Duodenal mucosa (tissue), 2 donors: ENCODE data around the gene WNT7A.

Experiments
- H3K27ac ChIP-seq: one replicate; pipeline ENCODE4 v1.7.0; 2013; ENCODE audit warnings: low read depth, low read length
- H3K27me3 ChIP-seq, 2 donors: one replicate each; pipeline ENCODE4 v1.7.0; 2013; ENCODE audit warnings: low read length in 2 of 2, control low read depth in 1 of 2; ENCODE audit not compliant: insufficient read depth in 2 of 2, control insufficient read depth in 1 of 2
- H3K36me3 ChIP-seq, 2 donors: one replicate each; pipeline ENCODE4 v1.7.0; 2013; ENCODE audit warnings: low read length in 2 of 2, control low read depth in 1 of 2; ENCODE audit not compliant: insufficient read depth in 2 of 2, control insufficient read depth in 1 of 2
- H3K4me1 ChIP-seq, 2 donors: one replicate each; pipeline ENCODE4 v1.7.0; 2013; ENCODE audit warnings: low read length in 2 of 2, control low read depth in 1 of 2; ENCODE audit not compliant: insufficient read depth in 2 of 2, control insufficient read depth in 1 of 2
- H3K4me3 ChIP-seq, 2 donors: one replicate each; pipeline ENCODE4 v1.7.0; 2013; ENCODE audit warnings: low read length in 2 of 2, low read depth in 1 of 2
- H3K9ac ChIP-seq, 2 donors: one replicate each; pipeline ENCODE4 v1.7.0; 2013; ENCODE audit warnings: low read length in 2 of 2, low read depth in 1 of 2
- H3K9me3 ChIP-seq, 2 donors: one replicate each; pipeline ENCODE4 v1.7.0; 2013; ENCODE audit warnings: low read length in 2 of 2, control low read depth in 1 of 2; ENCODE audit not compliant: control insufficient read depth in 1 of 2

Gene WNT7A

DNA sequence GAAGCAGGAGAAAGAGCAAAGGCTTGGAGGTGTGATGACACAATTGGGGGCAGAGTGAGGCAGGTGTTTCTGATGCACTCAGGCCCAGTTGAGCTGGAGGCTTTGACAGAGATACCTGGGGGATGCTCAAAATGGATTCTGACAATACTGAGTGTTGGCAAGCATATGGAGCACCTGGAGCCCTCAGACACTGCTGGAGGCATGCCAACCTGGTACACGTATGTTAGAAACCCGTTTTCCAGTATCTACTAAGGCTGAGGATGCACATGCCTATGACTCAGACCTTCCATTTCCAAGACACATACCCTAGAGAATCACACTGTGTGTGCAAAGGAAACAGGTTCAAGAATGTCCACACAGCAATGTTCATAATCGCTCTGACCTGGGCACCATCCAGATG, 58.7 kb downstream of the WNT7A start:
- H3K9me3 ChIP-seq, result peaks cover 4 to 7% of the 10 kb centered on the region in 2 donors
- H3K27me3 ChIP-seq, result no peaks in the 10 kb centered on the region
- no peak overlapping the region for H3K4me3 ChIP-seq
- H3K27ac ChIP-seq, result no peak overlapping the region
- no peaks in the 10 kb centered on the region for H3K36me3 ChIP-seq
- H3K4me1 ChIP-seq, result no peaks in the 10 kb centered on the region
- H3K9ac ChIP-seq, result no peak overlapping the region

DNA sequence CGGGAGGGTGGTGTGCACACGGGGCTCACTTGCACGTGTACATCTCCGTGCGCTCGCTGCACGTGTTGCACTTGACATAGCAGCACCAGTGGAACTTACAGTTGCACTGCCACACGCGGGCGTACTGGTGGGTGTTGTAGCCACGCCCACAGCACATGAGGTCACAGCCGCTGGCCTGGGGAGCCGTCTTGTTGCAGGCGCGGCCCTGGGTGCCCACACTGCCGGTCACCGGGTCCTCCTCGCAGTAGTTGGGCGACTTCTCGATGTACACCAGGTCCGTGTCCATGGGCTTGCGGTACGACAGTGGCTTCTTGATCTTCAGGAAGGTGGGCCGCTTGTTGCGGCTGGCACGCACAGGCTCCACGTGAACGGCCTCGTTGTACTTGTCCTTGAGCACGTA, 61.0 kb downstream of the WNT7A start:
- Histone ChIP-seq H3K4me3 (no peak overlapping the region), H3K9me3 (peaks cover 25 to 28% of the 10 kb centered on the region in 2 donors), H3K27me3 (no peaks in the 10 kb centered on the region), H3K27ac (no peak overlapping the region), H3K36me3 (no peaks in the 10 kb centered on the region), H3K9ac (no peak overlapping the region), H3K4me1 (no peaks in the 10 kb centered on the region)

DNA sequence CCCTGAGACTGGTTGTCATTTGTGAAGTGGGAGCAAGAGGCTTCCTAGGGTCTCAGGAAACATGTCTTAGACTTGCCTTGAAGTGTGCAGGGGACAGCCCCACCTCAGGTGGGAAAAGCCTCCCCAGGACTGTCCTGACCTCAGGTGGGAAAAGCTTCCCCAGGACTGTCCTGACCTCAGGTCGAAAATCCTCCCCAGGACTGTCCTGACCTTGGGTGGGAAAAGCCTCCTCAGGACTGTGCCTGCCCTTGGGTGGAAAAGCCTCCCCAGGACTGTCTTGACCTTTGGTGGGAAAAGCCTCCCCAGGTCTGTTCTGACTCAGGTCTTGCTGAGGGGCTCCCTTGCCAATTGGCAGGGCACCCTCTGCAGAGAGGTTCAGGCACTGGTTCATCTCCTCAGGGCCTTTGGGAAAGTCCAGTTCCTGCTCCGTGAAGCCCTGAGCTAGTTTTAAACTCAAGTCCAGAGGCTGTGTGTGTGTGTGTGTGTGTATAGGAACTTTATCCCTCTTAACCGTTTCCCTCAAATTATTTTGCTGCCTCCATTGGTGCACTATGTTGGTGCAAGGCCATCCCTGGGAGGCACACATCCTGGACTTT, 64.7 kb downstream of the WNT7A start:
- Histone ChIP-seq H3K9ac (no peak overlapping the region), H3K4me1 (no peaks in the 10 kb centered on the region), H3K27ac (no peak overlapping the region), H3K36me3 (no peaks in the 10 kb centered on the region), H3K27me3 (no peaks in the 10 kb centered on the region), H3K4me3 (peak overlapping the region; percentile 1 to 36), H3K9me3 (peaks cover 36 to 41% of the 10 kb centered on the region in 2 donors)

DNA sequence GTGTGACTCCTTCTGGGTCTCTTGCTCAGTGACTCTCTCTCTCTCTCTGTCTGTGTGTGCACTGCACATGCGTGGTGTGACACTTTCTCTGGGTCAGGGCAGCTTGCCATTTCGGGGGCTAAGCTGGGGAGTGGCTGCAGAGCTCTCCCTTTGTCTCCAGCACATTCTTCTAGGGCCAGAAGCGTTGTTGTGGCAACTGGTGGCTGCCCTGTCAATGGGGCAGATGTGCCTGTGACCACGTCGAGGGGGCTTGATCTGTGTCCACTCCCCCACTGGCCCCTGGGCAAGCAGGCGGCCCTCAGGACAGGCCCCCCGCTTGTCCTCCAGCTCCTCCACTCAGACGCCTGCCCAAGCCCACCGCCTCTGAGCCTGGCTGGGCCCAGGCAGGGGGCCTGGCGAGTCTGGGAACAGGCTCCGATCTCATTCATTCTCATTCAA, 67.8 kb downstream of the WNT7A start:
- no peaks in the 10 kb centered on the region for H3K4me1 ChIP-seq
- H3K27ac ChIP-seq, result no peak overlapping the region
- no peak overlapping the region for H3K9ac ChIP-seq
- H3K9me3 ChIP-seq, result peaks cover 36 to 41% of the 10 kb centered on the region in 2 donors
- no peaks in the 10 kb centered on the region for H3K27me3 ChIP-seq
- H3K4me3 ChIP-seq, result no peak overlapping the region
- H3K36me3 ChIP-seq, result no peaks in the 10 kb centered on the region

DNA sequence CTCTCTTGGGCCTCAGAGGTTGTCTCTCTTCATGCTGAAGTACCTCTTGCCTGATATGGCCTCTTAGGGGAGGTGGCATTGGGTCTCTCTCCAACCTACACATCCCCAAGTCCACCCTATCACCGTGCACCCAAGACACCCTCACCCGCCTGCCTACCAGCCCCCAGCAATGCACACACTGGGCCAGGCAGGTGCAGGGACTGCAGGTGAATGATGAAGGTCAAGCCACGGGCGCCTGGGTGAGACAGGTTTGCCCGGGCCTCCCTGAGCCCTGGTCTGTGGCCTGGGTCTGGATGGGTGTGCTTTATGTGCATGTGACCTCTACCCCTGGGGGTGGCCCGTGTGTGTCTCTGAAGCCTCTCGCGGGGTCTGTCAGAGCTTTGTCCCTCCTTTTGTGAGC, 68.3 kb downstream of the WNT7A start:
- no peak overlapping the region for H3K27ac ChIP-seq
- peaks cover 36 to 38% of the 10 kb centered on the region in 2 donors for H3K9me3 ChIP-seq
- H3K4me1 ChIP-seq, result no peaks in the 10 kb centered on the region
- no peaks in the 10 kb centered on the region for H3K27me3 ChIP-seq
- no peak overlapping the region for H3K4me3 ChIP-seq
- no peak overlapping the region for H3K9ac ChIP-seq
- no peaks in the 10 kb centered on the region for H3K36me3 ChIP-seq

DNA sequence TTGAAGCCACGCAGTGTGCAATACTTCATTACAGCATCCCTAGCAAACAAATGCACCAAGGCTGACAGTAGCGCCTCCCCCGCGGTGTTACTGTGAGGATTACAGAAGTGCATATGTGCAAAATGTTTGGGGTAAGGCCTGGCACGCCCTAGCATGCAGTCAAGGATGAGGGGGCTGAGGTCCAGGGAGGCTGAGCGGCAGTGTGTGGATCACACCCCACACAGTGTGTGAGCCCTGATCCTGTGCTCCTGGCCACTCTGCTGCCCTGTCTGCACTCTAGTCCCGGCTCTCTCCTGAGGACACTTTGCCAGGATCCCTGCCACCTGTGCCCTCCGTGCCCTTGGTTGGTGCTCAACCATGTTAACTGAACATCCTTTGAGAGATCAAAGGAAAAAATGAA, 71.3 kb downstream of the WNT7A start:
- peaks cover 8 to 9% of the 10 kb centered on the region in 2 donors for H3K9me3 ChIP-seq
- H3K27ac ChIP-seq, result no peak overlapping the region
- no peaks in the 10 kb centered on the region for H3K36me3 ChIP-seq
- H3K4me3 ChIP-seq, result no peak overlapping the region
- no peaks in the 10 kb centered on the region for H3K27me3 ChIP-seq
- H3K4me1 ChIP-seq, result no peaks in the 10 kb centered on the region
- H3K9ac ChIP-seq, result no peak overlapping the region

DNA sequence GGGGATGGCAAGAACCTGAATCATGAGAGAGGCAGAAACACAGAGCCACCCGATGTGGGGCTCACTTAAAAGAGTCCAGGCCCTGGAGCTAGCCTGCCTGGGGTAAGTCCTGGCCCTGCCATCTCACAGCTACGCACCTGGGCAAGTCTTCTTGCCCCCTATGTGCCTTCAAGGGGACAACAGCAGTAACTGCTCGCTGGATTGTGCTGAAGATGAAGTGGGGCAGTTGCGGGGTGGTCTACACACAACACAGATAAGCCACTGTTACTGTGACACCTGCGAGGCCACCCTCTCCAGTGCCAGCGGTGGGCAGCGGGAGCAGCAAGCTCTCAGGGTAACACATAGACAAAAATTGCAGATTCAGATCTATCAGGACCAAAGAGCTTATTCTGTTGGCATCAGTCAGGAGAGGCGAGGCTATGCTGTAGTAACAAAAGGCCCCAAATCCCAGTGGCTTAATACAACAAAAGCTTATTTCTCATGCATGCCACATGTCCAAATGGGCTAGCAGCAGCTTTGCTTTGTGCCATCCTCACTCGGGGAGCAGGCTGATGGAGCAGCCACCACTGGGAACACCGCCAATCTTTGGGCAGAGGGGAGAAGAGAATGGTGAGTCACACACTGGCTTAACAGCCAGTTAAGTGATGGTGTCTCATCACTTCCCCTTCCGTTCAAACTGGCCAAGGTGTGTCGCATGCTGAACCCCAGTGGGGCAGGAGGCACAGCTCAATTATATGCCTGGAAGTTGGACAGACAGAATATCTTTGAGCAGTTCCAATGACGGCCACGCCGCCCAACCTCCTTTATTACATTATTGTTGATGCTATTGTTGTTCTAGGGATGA, 78.3 kb downstream of the WNT7A start:
- no peak overlapping the region for H3K4me3 ChIP-seq
- no peaks in the 10 kb centered on the region for H3K4me1 ChIP-seq
- no peaks in the 10 kb centered on the region for H3K27me3 ChIP-seq
- no peak overlapping the region for H3K27ac ChIP-seq
- H3K36me3 ChIP-seq, result no peaks in the 10 kb centered on the region
- H3K9ac ChIP-seq, result no peak overlapping the region
- H3K9me3 ChIP-seq, result no peaks in the 10 kb centered on the region

DNA sequence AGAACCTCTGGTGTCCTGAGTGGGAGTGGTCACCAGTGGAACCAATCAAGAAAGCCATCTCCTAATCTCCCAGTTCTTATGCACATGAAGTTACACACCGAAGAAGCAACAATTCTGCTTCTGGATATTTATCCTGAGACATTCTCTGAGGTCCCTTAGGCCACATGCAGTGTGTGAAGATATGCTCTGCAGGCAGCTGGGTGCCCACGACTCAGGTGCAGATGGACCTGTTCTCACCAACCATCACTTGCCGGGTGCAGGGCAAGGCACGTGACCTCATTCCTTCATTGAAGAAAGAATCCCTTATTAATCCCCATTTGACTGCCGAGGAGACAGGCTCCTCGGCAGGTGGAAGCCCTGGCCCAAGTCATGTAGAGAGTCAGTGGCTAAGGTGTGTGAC, 79.8 kb downstream of the WNT7A start:
- Histone ChIP-seq H3K4me1 (no peaks in the 10 kb centered on the region), H3K27ac (no peak overlapping the region), H3K9ac (no peak overlapping the region), H3K36me3 (no peaks in the 10 kb centered on the region), H3K9me3 (no peaks in the 10 kb centered on the region), H3K4me3 (no peak overlapping the region), H3K27me3 (no peaks in the 10 kb centered on the region)

DNA sequence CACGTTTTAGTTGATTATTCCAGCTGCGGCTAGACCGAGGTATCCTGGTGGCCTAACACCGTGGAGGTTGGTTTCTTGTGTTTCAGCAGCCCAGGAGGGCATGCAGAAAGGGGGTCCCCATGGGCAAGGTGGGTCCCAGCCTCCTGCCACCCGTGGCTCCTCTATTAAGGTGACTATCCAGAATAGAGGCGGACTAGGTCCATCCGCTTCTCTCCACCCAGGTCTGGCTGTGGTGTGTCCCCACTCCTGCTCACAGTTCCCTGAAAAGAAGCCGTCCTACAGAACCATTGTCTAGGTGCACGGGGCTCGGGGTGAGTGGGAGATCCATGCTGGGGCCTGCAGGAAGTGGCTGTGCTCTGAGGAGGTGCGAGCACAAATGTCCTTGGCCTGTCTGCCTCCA, 81.5 kb downstream of the WNT7A start:
- Histone ChIP-seq H3K27ac (no peak overlapping the region), H3K4me1 (no peaks in the 10 kb centered on the region), H3K4me3 (no peak overlapping the region), H3K27me3 (no peaks in the 10 kb centered on the region), H3K36me3 (no peaks in the 10 kb centered on the region), H3K9ac (no peak overlapping the region), H3K9me3 (no peaks in the 10 kb centered on the region)

DNA sequence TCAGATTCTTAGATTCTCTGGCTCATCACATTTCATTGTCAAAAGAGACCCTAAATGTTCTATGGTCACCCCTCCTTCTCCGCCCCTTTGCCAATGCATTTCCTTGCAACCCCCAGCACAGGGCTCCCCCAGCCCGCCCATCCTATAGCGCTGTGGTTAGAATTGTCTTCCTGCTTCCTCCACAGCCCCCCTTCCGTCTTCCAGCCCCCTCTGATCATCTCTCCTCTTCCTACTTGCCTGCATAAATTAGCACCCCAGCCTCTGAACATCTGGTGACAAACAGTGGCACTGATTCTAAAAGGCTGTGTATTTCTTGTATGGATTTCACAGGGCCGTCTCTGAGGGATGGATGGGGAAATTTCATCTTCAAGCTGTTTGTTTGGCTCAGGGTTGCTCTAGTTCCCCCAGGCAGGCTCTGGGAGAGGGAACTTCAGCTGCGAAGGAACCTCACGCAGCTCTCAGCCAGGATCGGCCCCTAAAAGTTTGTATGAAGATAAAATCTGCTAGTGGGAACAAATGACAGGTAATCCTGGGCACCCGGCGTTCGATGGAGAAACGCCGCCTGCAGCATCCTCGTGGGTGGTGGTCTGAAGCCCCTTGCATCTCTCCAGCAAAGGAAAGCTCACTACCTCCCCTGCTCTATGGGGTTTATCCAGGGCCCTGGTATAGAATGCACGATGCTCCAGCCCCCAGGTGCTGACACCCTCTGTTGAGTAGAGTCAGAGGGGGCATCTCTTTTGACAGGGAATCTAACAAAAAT, 83.0 kb downstream of the WNT7A start:
- Histone ChIP-seq H3K36me3 (no peaks in the 10 kb centered on the region), H3K9ac (no peak overlapping the region), H3K27me3 (peaks cover 0 to 7% of the 10 kb centered on the region in 2 donors), H3K9me3 (no peaks in the 10 kb centered on the region), H3K4me3 (no peak overlapping the region), H3K4me1 (no peaks in the 10 kb centered on the region), H3K27ac (no peak overlapping the region)
